Measurements from ENCODE around the gene DDX42.
A peak's percentile ranks its signal among the peaks of the same experiment; 100 is the strongest.

DDX42 gene, protein sequence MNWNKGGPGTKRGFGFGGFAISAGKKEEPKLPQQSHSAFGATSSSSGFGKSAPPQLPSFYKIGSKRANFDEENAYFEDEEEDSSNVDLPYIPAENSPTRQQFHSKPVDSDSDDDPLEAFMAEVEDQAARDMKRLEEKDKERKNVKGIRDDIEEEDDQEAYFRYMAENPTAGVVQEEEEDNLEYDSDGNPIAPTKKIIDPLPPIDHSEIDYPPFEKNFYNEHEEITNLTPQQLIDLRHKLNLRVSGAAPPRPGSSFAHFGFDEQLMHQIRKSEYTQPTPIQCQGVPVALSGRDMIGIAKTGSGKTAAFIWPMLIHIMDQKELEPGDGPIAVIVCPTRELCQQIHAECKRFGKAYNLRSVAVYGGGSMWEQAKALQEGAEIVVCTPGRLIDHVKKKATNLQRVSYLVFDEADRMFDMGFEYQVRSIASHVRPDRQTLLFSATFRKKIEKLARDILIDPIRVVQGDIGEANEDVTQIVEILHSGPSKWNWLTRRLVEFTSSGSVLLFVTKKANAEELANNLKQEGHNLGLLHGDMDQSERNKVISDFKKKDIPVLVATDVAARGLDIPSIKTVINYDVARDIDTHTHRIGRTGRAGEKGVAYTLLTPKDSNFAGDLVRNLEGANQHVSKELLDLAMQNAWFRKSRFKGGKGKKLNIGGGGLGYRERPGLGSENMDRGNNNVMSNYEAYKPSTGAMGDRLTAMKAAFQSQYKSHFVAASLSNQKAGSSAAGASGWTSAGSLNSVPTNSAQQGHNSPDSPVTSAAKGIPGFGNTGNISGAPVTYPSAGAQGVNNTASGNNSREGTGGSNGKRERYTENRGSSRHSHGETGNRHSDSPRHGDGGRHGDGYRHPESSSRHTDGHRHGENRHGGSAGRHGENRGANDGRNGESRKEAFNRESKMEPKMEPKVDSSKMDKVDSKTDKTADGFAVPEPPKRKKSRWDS

DNA sequence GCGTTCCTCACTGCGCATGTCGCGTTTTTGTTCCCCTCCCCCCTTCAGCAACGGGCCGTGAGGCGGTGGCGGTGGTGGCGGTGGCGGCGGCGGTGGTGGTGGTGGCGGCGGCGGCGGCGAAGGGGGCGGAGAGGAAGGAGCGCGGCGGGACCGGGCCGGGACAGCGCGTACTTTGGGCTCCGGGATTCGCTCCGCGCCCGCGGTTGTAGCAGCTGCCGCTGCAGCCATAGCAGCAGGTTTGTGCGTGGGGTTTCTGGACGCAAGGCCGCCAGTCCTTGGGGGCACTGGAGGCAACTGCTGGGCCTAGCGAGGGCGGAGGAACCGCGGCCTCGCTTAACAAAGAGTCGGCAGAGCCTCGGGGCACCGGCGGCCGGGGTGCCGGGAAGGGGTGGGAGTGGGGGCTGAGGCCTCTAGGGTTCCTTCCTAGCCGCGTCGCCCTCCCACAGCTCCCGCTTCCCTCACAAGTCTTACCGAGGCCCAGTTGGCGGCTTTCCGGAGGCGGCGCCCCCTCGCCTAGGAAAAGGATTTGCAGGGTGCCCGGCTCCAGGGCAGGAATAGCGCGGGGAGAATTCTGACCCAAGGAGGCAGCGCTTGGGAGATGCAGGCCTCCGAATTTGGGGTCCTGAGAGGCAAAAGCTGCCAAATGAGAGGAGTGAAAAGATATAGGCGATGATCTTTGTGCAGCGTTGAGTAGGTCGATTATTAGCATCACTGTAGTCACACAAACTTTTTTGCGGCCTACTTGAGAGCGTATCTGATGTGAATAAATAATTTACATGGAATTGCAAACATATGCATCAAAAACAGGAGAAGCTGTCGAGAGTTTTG lies at the start of gene DDX42:
Gene DDX42, plus strand, starts transcription at position 30 of the 828 bp plus-strand sequence. CDS start 12,880 bp downstream, outside the sequence.
- peak; percentile 79 for DNase-seq

- DNase-seq, result no peak
Measured at GRCh38 chr17:63735691-63736090, 38.3 kb upstream of the DDX42 start.

GRCh38 chr17:63740464-63741142 lies 33.4 kb upstream of the DDX42 start:
- DNase-seq, result peak; percentile 56

DNA sequence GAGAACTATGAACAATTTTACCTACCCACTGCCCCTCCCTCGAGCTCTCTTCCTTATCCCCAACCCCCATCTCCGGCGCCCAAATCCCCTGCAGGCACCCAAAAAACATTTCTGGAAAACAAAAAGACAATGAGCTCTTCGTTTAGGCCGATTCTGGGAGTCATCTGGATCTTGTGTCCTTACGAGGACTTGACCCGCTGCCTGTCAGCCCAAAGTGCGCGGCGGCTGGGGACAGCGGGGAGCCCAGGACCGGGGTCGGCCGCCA lies 32.9 kb upstream of the DDX42 start:
- no peak for DNase-seq

- peak; percentile 100 for DNase-seq
Measured at GRCh38 chr17:63741408-63742173, 32.4 kb upstream of the DDX42 start, which contains the start of gene STRADA. STRADA (minus strand) TSS chr17:63741799; CDS start chr17:63728369, 13,430 bp downstream.

GRCh38 chr17:63751806-63752205 lies 22.2 kb upstream of the DDX42 start:
- no peak for DNase-seq

DNA sequence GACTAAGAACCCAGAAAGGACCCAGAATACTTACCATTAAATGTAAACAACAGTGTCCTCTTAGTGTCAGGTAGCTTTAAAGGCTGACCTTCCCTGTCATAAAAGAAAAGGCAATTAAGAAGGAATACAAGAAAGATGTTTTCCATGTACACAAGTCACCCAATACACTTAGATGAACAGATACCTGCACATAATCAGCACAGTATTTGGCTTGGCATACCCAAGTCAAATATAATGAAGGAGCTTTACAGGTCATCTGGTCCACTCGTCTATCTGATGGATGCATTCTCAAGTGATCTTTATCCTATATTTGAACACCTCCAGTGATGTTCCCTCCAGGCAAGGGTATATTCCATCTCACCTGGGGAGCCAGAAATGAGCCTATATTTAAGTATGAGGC lies 21.3 kb upstream of the DDX42 start:
- DNase-seq, result no peak

DNA sequence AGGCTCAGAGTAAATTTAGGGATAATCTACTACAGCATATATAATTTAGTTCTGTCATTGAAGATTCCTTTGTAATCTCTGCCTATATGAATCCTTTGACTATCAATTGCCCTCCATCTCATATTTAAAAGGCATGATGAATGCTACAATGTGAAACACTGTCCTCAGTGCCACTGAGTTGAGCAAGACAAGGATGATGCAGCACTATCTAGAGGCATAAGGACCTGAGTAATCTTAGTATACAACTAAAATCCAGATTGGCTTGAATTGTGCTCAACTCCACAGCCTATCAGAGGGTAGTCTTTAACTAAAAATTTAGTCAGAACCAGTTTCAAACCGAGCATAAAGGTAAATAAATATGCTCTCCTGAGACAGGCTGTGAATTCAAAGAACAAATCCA lies 20.8 kb upstream of the DDX42 start:
- DNase-seq, result no peak

- no peak for DNase-seq
Measured at GRCh38 chr17:63754046-63754445, 19.9 kb upstream of the DDX42 start.

DNA sequence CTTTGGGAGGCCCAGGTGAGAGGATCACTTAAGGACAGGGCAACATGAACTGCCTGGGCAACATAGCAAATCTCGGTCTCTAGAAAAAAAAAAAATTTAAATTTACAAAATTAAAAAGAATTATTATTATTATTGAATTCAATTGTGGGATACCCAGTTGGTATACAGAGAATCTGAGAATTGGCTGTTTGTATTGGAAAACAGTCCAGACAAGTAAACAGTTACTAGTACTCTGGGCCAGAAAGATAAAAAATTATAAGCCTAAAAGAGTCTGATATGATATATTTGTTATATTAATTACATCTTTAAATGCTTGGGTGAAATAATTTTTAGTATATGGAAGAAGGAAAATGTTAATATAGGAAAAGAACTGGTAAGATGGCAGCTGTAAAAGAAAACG lies 15.5 kb upstream of the DDX42 start:
- DNase-seq, result no peak

DNA sequence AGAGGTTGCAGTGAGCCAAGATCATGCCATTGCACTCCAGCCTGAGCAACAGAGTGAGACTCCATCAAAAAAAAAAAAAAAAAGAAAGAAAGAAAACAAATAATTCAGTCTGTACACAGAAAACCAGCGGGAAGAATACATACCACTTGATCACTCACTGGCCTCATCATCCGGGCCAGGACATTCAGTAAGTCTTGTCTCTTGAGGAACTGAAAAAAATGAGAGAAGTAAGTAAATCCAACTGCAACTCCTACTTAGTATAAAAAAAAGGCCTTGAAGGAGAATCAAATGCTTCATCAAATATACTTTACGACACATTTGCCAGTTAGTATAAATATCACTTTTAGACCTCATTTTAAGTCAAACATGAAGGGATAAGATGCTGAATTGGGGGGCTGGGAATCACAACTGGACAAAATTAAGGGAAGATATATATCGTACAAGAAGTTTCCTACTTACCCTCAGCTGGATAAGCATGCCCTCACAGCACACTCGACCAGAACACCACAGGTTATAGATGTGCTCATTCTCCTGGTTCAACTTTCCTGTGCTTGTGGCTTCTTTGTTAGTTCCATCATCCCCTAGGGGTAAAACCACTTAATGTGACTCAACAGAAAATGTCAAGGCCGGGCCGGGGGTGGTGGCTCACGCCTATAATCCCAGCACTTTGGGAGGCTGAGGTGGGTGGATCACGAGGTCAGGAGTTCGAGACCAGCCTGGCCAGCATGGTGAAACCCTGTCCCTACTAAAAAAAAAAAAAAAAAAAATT lies 13.0 kb upstream of the DDX42 start:
- DNase-seq, result no peak

DNA sequence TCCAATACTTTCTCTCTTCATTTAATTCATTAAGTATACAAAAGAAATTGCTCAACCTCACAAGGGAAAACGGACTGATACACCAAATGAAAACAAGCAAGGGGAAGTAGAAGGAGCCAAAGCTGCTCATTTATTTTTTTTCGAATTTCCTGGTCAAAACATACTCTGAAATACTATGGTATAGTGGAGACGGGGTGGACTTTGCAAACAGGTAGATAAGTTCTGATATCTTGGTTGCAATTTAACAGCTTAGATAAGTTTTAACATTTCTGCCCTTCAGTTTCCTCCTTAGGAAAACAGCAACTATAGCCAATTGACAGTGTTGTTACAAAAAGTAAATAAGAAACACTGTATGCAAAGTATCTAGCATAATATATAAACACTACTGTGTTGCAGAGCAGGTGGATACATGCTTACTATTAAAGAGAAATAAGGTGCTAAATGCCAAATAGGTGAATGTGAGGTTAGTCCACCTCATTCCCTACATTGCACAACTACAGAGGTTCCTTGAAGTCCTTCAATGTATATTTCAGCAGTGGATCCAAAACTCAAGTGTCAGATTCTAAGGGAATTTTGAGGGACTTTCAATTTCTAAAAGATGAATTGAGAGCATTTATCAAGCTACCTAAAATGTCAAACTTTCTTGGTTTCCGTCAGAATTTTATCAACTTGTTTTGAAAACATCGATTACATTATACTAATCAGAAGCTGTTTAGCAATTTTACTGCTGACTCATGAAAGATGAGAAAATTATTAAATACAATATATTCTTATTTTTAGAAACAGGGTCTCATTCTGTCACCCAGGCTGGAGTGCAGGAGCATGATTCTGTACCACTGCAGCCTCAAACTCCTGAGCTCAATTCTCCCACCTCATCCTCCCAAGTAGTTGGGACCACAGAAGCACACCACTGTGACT lies 11.6 kb upstream of the DDX42 start:
- DNase-seq, result no peak

GRCh38 chr17:63764716-63765115 lies 9.3 kb upstream of the DDX42 start:
- DNase-seq, result no peak

DNA sequence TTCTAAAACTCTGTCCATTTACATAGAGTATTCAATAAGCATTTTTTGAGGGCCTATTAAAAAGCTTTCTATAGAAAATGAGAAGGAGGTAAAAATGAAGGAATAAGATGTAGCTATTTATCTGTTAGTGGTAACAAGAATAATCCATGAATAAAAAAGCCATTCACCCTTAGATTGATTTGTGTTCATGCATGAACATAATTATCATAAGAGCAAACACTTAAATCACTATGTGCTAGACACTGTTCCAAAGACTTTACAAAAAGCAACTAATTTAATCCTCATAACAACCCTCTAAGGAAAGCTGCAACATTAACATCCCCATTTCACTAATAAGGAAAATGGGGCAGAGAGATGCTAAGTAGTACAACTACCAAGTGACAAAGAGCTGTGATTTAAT lies 7.2 kb upstream of the DDX42 start:
- DNase-seq, result peak; percentile 28

- DNase-seq, result no peak
Measured at GRCh38 chr17:63768433-63768832, 5.5 kb upstream of the DDX42 start.

DNA sequence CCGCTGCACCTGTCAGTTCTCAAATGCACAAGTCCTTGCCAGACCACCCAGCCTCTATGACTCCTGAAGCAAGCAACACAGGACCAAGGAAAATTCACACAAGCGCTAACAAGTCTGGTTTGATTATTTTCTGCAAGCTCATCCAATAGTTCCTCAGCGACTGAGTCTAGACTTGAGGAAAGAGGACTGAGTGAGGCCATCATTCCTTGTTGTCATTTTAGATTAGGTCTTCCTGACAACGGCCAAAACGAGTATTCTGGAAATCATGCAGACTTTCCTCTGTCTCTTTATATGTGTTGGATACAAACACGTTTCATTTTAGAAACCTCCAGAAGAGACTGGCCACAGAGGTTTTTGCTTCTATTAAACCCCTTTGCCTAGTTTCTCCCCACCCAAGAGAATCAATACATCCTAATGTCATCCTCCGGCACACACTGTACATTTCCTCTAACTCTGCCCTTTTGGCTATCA lies 1.1 kb upstream of the DDX42 start:
- DNase-seq, result peak; percentile 48

GRCh38 chr17:63773272-63774140 lies 464 bp upstream of the DDX42 start, which contains the start of gene CCDC47:
CCDC47 (minus strand) TSS chr17:63773597; CDS start chr17:63766175, 7,422 bp downstream.
- peak; percentile 100 for DNase-seq

- peak; percentile 23 for DNase-seq
Measured at GRCh38 chr17:63774969-63775265, 947 bp downstream of the DDX42 start.

- peak; percentile 18 for DNase-seq
Measured at GRCh38 chr17:63775420-63775819, 1.4 kb downstream of the DDX42 start.
